Astrocyte (in vitro differentiated cells and primary cell): ENCODE measurements around the gene COL27A1. TPM values are rescaled to one million over a fixed set of nuclear protein-coding genes. Genes with fewer than 3 reads are reported as not detected.

Source experiments
- DNase-seq: peaks from one replicate; pipeline ENCODE4 v3.0.0-alpha.2; 2010; ENCODE audit warnings: low read depth
- FAIRE-seq: peaks from 2 replicates; lab custom pipeline; 2011; peaks lifted over from hg19 to GRCh38; lab: Jason Lieb, UNC
- H2AFZ ChIP-seq: 2 replicates; pipeline ENCODE4 v1.6.0; 2012; ENCODE audit warnings: low read depth, low read length, inconsistent platforms
- H3K27ac ChIP-seq: 2 replicates; pipeline ENCODE4 v1.5.1; 2011; ENCODE audit warnings: low read depth, low read length, inconsistent platforms
- H3K27me3 ChIP-seq: 2 replicates; pipeline ENCODE4 v1.6.0; 2011; ENCODE audit warnings: low read length, inconsistent platforms; ENCODE audit not compliant: insufficient read depth
- H3K36me3 ChIP-seq: 2 replicates; pipeline ENCODE4 v1.5.1; 2011; ENCODE audit warnings: low read length, inconsistent platforms; ENCODE audit not compliant: insufficient read depth
- H3K4me1 ChIP-seq: 2 replicates; pipeline ENCODE4 v1.5.1; 2011; ENCODE audit warnings: low read length, inconsistent platforms; ENCODE audit not compliant: insufficient read depth
- H3K4me2 ChIP-seq: 2 replicates; pipeline ENCODE4 v1.6.0; 2012; ENCODE audit warnings: low read length, inconsistent platforms
- H3K4me3 ChIP-seq: 2 replicates; pipeline ENCODE4 v1.5.1; 2011; ENCODE audit warnings: low read depth, mild to moderate bottlenecking, low read length, inconsistent platforms; ENCODE audit not compliant: insufficient read depth
- H3K79me2 ChIP-seq: 2 replicates; pipeline ENCODE4 v1.6.0; 2012; ENCODE audit warnings: mild to moderate bottlenecking, low read length, inconsistent platforms; ENCODE audit not compliant: insufficient read depth
- H3K9ac ChIP-seq: 2 replicates; pipeline ENCODE4 v1.6.0; 2012; ENCODE audit warnings: mild to moderate bottlenecking, low read length, inconsistent platforms
- H3K9me3 ChIP-seq: 2 replicates; pipeline ENCODE4 v1.5.1; 2012; ENCODE audit warnings: low read depth, mild to moderate bottlenecking, low read length, inconsistent platforms; ENCODE audit not compliant: insufficient read depth
- H4K20me1 ChIP-seq: 2 replicates; pipeline ENCODE4 v1.6.0; 2012; ENCODE audit warnings: low read length, inconsistent platforms; ENCODE audit not compliant: insufficient read depth
- H3K27ac Mint-ChIP-seq: one replicate; pipeline ENCODE4 v1.8.0; 2021; ENCODE audit warnings: mild to moderate bottlenecking, mixed read lengths; ENCODE audit not compliant: unreplicated experiment
- H3K27me3 Mint-ChIP-seq: one replicate; pipeline ENCODE4 v1.8.0; 2021; ENCODE audit warnings: low read depth, mixed read lengths; ENCODE audit not compliant: unreplicated experiment
- H3K36me3 Mint-ChIP-seq: one replicate; pipeline ENCODE4 v1.8.0; 2021; ENCODE audit warnings: low read depth, mixed read lengths; ENCODE audit not compliant: unreplicated experiment
- H3K4me1 Mint-ChIP-seq: one replicate; pipeline ENCODE4 v1.8.0; 2021; ENCODE audit warnings: low read depth, mixed read lengths; ENCODE audit not compliant: unreplicated experiment
- H3K4me3 Mint-ChIP-seq: one replicate; pipeline ENCODE4 v1.8.0; 2021; ENCODE audit warnings: mild to moderate bottlenecking, moderate library complexity, mixed read lengths; ENCODE audit not compliant: unreplicated experiment
- H3K9me3 Mint-ChIP-seq: one replicate; pipeline ENCODE4 v1.8.0; 2021; ENCODE audit warnings: mild to moderate bottlenecking, mixed read lengths; ENCODE audit not compliant: unreplicated experiment
- CTCF ChIP-seq: IDR thresholded peaks from 2 replicates; pipeline ENCODE4 v1.5.1; 2011; ENCODE audit warnings: low read depth, mild to moderate bottlenecking, inconsistent platforms, low read length, moderate library complexity; ENCODE audit not compliant: insufficient read depth
- EZH2 ChIP-seq: IDR thresholded peaks from 2 replicates; pipeline ENCODE4 v1.6.1; 2012; ENCODE audit warnings: mild to moderate bottlenecking, low read length, inconsistent platforms; ENCODE audit not compliant: insufficient read depth
- total RNA-seq: library from RNA; stranded (reverse); gene quantifications from 2 replicates; pipeline ENCODE4 v1.2.1, GENCODE V29; 2021

The COL27A1 gene
- total RNA-seq, 1 donor from 2014 or later: 31.2 TPM

- DNase-seq (peak; percentile 43), FAIRE-seq (no peak)
- Histone ChIP-seq H4K20me1 (peaks cover 18% of the 10 kb centered on the region), H3K9ac (no peak overlapping the region), H3K27me3 (no peaks in the 10 kb centered on the region), H3K9me3 (no peaks in the 10 kb centered on the region), H3K4me2 (peak overlapping the region; percentile 22), H3K36me3 (peaks cover 2% of the 10 kb centered on the region), H3K4me3 (no peak overlapping the region), H3K79me2 (no peaks in the 10 kb centered on the region), H2AFZ (no peak overlapping the region), H3K4me1 (peaks cover 13% of the 10 kb centered on the region), H3K27ac (no peak overlapping the region)
- Mint-ChIP-seq H3K4me3 (no peak overlapping the region), H3K27ac (peak overlapping the region; percentile 58), H3K36me3 (peaks cover 40% of the 10 kb centered on the region), H3K9me3 (no peaks in the 10 kb centered on the region), H3K4me1 (peaks cover 24% of the 10 kb centered on the region), H3K27me3 (no peaks in the 10 kb centered on the region)
- TF ChIP-seq EZH2 (no peak), CTCF (no peak)
Observed at GRCh38 chr9:114200721-114201300, 45.5 kb downstream of the COL27A1 start.

- H3K36me3 ChIP-seq: peaks cover 2% of the 10 kb centered on the region
- FAIRE-seq (no peak), DNase-seq (no peak)
- H3K4me1 Mint-ChIP-seq: peaks cover 33% of the 10 kb centered on the region
- peaks cover 40% of the 10 kb centered on the region for H3K36me3 Mint-ChIP-seq
- no peak overlapping the region for H3K27ac Mint-ChIP-seq
- H3K4me2 ChIP-seq: no peak overlapping the region
- no peak overlapping the region for H3K4me3 ChIP-seq
- H3K27me3 ChIP-seq: no peaks in the 10 kb centered on the region
- no peak overlapping the region for H2AFZ ChIP-seq
- no peaks in the 10 kb centered on the region for H3K9me3 ChIP-seq
- no peak overlapping the region for H3K4me3 Mint-ChIP-seq
- no peak overlapping the region for H3K27ac ChIP-seq
- no peaks in the 10 kb centered on the region for H3K79me2 ChIP-seq
- H3K4me1 ChIP-seq: peaks cover 21% of the 10 kb centered on the region
- H4K20me1 ChIP-seq: peaks cover 21% of the 10 kb centered on the region
- H3K27me3 Mint-ChIP-seq: no peaks in the 10 kb centered on the region
- H3K9ac ChIP-seq: no peak overlapping the region
- no peak for TF ChIP-seq EZH2
- TF ChIP-seq CTCF: no peak
- H3K9me3 Mint-ChIP-seq: no peaks in the 10 kb centered on the region
Observed at GRCh38 chr9:114202396-114202795, 47.1 kb downstream of the COL27A1 start.

- H3K4me1 Mint-ChIP-seq: peaks cover 37% of the 10 kb centered on the region
- Histone ChIP-seq H3K9me3 (no peaks in the 10 kb centered on the region), H3K36me3 (peaks cover 2% of the 10 kb centered on the region), H3K4me1 (peaks cover 26% of the 10 kb centered on the region), H2AFZ (no peak overlapping the region), H3K27ac (no peak overlapping the region), H4K20me1 (peaks cover 25% of the 10 kb centered on the region), H3K4me3 (no peak overlapping the region), H3K79me2 (no peaks in the 10 kb centered on the region), H3K27me3 (no peaks in the 10 kb centered on the region), H3K9ac (no peak overlapping the region), H3K4me2 (no peak overlapping the region)
- TF ChIP-seq CTCF: no peak
- no peak for TF ChIP-seq EZH2
- H3K27ac Mint-ChIP-seq: no peak overlapping the region
- H3K9me3 Mint-ChIP-seq: no peaks in the 10 kb centered on the region
- H3K27me3 Mint-ChIP-seq: no peaks in the 10 kb centered on the region
- DNase-seq: no peak
- H3K36me3 Mint-ChIP-seq: peaks cover 43% of the 10 kb centered on the region
- FAIRE-seq: no peak
- no peak overlapping the region for H3K4me3 Mint-ChIP-seq
Observed at GRCh38 chr9:114202849-114203248, 47.5 kb downstream of the COL27A1 start.
